ENCODE data around the gene SP110.

DNA sequence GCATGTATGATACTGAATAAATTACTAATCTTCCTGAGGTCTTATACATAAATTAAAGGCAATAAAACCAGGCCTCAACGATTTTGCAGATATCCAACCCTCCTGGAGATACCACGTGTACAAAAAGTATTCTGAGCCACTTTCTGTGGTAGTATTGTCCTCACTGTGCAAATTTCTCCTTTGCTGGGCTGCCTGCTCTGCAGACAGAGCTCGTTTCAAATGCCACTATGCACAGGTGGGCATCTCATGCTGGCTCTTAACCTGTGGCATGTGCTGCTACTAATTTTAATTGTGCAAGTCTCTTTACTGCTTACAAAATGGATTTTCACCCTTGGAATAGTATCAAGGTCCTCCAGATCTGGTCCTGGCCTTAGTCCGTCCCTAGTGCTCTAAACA lies 84.7 kb downstream of the SP110 start:
- TF ChIP-seq, protein P1, sequence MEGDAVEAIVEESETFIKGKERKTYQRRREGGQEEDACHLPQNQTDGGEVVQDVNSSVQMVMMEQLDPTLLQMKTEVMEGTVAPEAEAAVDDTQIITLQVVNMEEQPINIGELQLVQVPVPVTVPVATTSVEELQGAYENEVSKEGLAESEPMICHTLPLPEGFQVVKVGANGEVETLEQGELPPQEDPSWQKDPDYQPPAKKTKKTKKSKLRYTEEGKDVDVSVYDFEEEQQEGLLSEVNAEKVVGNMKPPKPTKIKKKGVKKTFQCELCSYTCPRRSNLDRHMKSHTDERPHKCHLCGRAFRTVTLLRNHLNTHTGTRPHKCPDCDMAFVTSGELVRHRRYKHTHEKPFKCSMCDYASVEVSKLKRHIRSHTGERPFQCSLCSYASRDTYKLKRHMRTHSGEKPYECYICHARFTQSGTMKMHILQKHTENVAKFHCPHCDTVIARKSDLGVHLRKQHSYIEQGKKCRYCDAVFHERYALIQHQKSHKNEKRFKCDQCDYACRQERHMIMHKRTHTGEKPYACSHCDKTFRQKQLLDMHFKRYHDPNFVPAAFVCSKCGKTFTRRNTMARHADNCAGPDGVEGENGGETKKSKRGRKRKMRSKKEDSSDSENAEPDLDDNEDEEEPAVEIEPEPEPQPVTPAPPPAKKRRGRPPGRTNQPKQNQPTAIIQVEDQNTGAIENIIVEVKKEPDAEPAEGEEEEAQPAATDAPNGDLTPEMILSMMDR (IDR thresholded peaks at IDR 0.05; ENCODE audit: low read depth, low read length, poor library complexity, severe bottlenecking) = no peak
- no peak for TF ChIP-seq EZH2phosphoT487 (IDR thresholded peaks at IDR 0.05; ENCODE audit: borderline replicate concordance, low read length)
